Globus pallidus (tissue), 1 donor: ENCODE measurements around the gene PSMB2.

Source experiments
- DNase-seq: peaks from one replicate; pipeline ENCODE4 v3.0.0-alpha.2; 2015; ENCODE audit warnings: low spot score

The PSMB2 gene

DNA sequence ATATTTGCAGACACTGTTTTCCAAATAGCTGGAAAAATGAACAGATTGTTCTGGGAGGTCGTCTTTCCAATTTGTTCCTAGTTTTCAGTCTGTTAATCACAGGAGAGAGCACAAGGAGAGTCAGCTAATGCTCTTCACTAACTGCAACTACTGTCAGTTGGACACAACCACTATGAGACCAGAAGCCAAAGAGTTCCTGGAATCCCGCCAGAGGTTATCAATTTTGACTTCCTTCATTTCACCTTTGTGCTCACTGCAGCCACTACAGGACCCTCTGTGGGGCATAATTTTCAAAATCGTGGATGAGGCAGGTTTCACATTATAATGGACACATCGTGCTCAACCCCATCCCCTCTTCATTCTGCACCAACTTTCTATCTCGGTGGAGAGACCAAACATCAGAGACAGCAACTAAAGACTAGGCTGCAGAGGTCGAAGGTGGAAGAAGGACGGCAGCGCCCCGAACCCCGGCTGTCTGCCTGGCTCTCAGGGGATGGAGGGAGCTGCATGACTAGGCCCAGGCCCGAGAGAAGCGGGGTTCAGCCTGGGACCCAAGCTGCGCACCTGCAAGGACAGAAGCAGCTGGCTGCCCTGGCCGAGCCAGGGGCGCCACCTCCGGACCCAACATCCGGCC is 84.7 kb downstream of the PSMB2 start:
- no peak for DNase-seq

DNA sequence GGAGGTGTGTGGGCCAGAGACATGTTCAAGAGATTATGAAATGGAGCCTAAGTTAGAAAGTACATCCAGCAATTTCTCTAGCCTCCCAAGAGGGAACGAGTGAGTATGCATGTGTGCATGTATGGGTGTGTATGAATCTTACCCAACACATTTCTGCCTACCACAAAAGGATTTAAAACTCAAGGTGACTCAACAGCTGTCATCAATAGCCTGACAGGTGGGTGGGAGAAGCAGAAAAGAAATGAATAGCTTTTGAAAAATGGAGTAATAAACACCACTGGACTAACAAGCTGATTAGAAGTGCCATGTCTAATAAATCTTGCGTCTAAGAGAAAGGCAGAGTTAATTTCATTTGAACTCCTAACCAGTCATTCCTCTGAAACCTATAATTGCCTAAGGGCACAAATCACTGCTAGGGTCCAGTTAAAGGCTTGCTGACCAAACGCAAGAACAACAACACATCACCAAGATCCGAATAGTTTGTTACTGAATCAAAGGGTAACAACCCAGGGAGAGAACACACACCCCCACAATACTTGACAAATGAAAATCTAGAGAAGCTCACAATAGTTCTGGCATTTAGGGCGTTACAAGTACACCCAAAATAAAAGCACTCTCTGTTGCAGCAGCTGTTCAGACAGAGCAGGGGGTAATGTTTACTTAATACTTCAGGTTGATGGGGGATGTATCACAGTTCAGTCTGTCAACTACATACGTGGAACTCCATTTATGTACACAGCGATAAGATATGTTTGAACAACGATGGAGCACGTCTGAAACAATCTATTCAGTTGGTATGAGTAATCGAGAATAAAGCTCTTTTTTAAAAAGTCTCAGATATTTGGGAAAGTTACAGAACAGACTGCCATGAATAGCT is 85.5 kb downstream of the PSMB2 start:
- DNase-seq, result no peak

DNA sequence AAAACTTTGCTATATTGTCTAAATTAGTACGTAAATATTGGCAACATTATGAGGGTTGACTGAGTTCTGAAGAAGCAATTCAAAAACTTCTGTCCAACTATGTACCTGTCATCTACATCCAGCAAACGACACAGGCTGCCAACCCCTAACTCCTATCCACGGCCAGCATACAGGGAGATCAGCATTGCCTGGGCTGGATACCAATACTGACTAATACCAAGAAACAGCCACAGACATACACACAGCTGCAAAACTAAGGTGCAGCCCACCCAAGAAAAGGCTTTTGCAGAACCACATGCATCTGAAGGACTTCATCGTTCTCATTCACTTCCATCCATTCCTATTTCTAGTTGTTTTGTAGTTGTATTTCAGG is 86.1 kb downstream of the PSMB2 start:
- DNase-seq, result no peak

DNA sequence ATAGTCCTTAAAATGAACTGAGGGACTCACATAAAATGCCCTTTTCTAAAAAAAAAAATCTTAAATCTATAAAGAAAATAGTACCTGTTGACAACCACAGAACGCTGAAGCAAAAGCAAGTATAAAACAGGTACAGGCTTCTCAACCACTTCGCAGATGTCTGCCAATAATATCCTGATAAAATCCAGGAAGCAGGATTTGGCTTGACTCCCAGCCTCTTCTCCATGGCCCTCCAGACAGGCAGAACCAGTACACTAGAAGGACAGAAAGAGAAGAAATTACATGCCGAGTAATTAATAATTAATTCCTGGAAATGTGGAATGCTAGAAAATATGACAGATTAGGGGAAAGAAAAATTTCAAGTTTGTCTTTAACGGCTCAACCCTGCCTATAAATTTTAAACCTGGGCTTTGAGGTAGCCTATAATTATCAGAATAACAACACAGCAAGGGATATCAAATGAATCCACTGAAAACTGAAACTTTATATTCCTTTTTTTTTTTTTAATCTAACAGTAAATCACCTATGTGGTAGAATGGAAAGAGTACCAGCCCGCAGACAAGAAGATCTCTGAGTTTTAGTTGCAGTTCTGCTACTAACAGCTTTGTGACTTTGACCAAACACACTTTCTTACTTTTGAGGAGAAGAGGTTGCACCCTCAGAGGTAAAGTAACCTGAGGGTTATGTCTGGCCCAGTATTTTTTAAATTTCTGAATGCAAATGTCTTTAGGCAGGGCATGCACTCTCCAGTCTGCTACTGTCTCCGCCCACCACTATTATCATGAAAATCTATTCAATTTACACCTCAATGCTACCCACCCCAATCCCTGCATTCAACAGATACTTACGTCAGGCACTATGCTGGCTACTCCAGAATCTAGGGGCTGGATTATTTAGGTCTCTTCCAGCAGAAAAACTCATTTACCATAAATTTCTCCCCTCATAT is 86.8 kb downstream of the PSMB2 start:
- no peak for DNase-seq

DNA sequence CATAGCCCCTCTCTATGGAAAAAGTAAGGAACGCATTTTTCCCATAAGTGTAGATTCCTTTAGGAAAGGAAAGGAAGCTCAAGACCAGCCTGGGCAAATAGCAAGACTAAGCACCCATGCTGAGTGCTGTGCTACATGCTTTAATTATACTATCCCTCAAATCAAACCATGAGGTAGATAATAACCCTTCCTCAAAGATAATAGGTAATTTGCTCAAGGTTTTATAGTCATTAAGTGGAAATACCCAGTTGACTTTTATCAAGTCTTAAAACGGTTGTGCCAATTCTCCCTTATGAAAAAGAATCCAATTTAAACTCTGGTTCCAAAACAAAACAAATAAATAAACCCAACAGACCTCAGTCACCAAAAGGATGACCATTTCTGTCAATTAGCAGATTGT is 87.5 kb downstream of the PSMB2 start:
- no peak for DNase-seq
